KMS-11 (cell line): ENCODE results near the gene NUDT16L1.

Experiments used
- H2AFZ ChIP-seq: fragments of 200-600 bp; sonication (generic); 2 replicates; pipeline ENCODE4 v1.6.1; 2016; ENCODE audit warnings: antibody characterized with exemption, mixed run types, low read depth
- H3K27ac ChIP-seq: fragments of 200-600 bp; sonication (generic); 2 replicates; pipeline ENCODE4 v1.6.1; 2016; ENCODE audit warnings: mild to moderate bottlenecking, mixed run types
- H3K27me3 ChIP-seq: fragments of 200-600 bp; sonication (generic); 2 replicates; pipeline ENCODE4 v1.6.1; 2017; ENCODE audit warnings: mild to moderate bottlenecking, low read depth, mixed run types, moderate library complexity; ENCODE audit not compliant: insufficient read depth
- H3K36me3 ChIP-seq: fragments of 200-600 bp; sonication (generic); 2 replicates; pipeline ENCODE4 v1.6.1; 2017; ENCODE audit warnings: mild to moderate bottlenecking, mixed run types; ENCODE audit not compliant: insufficient read depth
- H3K4me1 ChIP-seq: fragments of 200-600 bp; sonication (generic); 2 replicates; pipeline ENCODE4 v1.6.1; 2016; ENCODE audit warnings: mild to moderate bottlenecking, low read depth, mixed run types; ENCODE audit not compliant: poor library complexity, severe bottlenecking
- H3K4me2 ChIP-seq: fragments of 200-600 bp; sonication (generic); 2 replicates; pipeline ENCODE4 v1.7.0; 2016; ENCODE audit warnings: mild to moderate bottlenecking, mixed run types
- H3K4me3 ChIP-seq: fragments of 200-600 bp; sonication (generic); IDR thresholded peaks from 2 replicates; pipeline ENCODE4 v1.6.1; 2017; ENCODE audit warnings: low read depth, low read length, mixed read lengths; ENCODE audit not compliant: insufficient read depth
- H3K79me2 ChIP-seq: fragments of 200-600 bp; sonication (generic); 2 replicates; pipeline ENCODE4 v1.6.1; 2016; ENCODE audit warnings: low read depth, mixed run types; ENCODE audit not compliant: insufficient read depth
- H3K9ac ChIP-seq: fragments of 200-600 bp; sonication (generic); 2 replicates; pipeline ENCODE4 v1.6.1; 2016; ENCODE audit warnings: mild to moderate bottlenecking, mixed run types
- H4K20me1 ChIP-seq: fragments of 200-600 bp; sonication (generic); 2 replicates; pipeline ENCODE4 v1.6.1; 2016; ENCODE audit warnings: mild to moderate bottlenecking, mixed run types; ENCODE audit not compliant: insufficient read depth
- CTCF ChIP-seq: fragments of 200-600 bp; sonication (generic); conservative IDR thresholded peaks from 2 replicates; pipeline ENCODE4 v1.6.1; 2017; ENCODE audit warnings: low read depth, mild to moderate bottlenecking, antibody characterized with exemption, low read length, moderate library complexity, mixed read lengths

The NUDT16L1 gene

DNA sequence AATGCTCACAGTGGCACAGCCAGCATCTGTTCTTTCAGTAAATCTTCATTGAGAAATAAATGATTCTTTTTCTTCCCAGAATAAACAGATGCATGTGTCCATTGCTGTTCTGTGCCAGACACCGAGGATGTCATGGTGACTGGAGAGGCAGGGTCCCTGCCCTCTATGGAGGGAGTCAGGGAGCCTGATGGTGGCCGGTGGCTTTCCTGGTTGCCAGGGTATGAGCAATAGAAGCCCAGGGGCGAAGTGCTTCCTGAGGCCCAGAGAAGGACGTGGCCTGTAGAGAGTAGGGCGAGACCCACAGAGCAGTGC, 29.9 kb upstream of the NUDT16L1 start:
- H3K4me3 ChIP-seq = no peak overlapping the region
- H3K79me2 ChIP-seq = no peaks in the 10 kb centered on the region
- H3K36me3 ChIP-seq = peaks cover 6% of the 10 kb centered on the region; the same call in 1 of the 2 replicates
- H3K4me1 ChIP-seq = no peaks in the 10 kb centered on the region
- no peak overlapping the region for H3K4me2 ChIP-seq
- no peaks in the 10 kb centered on the region for H3K27me3 ChIP-seq
- no peak overlapping the region for H3K9ac ChIP-seq
- no peak overlapping the region for H2AFZ ChIP-seq
- H4K20me1 ChIP-seq = no peaks in the 10 kb centered on the region
- no peak overlapping the region for H3K27ac ChIP-seq
- TF ChIP-seq CTCF = no peak

GRCh38 chr16:4663777-4664465, 29.4 kb upstream of the NUDT16L1 start:
- no peak overlapping the region for H2AFZ ChIP-seq
- no peaks in the 10 kb centered on the region for H3K4me1 ChIP-seq
- H3K9ac ChIP-seq = no peak overlapping the region
- no peaks in the 10 kb centered on the region for H4K20me1 ChIP-seq
- no peak overlapping the region for H3K4me2 ChIP-seq
- H3K36me3 ChIP-seq = peaks cover 11% of the 10 kb centered on the region; the same call in 1 of the 2 replicates
- no peak overlapping the region for H3K27ac ChIP-seq
- no peak for TF ChIP-seq CTCF
- H3K79me2 ChIP-seq = no peaks in the 10 kb centered on the region
- no peak overlapping the region for H3K4me3 ChIP-seq
- H3K27me3 ChIP-seq = no peaks in the 10 kb centered on the region

DNA sequence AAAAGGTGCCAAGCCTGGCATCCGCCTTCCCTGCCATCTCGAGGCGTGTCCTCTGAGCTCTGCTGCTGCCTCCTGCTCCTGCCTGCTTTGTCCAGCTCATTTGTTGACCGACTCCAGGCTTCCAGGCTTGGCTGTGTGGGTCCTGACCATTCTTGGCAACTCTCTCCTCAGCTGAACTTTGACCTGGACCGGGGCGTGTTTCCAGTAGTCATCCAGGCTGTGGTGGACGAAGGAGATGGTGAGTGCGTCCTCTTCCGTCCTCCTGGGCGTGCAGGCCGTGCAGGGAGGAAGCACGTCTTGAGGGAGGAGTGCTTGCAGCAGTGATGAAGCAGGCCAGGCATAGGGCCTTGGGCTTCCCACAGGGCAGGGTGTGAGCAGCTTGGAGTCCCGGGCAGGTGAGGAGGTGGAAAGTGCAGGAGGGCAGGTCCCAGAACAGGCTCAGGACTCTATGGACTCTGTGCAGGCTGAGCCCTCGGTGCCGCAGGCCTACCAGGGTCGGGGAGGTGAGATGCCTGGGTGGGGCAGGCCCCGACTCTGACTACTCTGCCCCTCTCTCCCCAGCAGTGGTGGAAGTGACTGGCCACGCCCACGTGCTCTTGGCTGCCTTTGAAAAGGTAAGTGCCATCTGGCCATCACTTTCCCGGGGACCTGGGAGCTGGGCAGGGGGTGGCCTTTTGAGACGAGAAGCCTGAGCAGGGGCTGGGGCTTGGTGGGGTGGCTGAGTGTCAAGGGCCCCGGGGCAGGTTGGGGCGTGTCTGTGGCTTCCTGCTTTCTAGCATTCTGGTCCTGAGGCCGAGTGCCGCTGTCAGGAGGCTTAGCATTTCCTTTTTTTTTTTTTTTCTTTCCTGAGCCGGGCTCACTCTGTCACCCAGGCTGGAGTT, 28.6 kb upstream of the NUDT16L1 start:
- no peak overlapping the region for H2AFZ ChIP-seq
- no peak overlapping the region for H3K4me2 ChIP-seq
- no peaks in the 10 kb centered on the region for H3K79me2 ChIP-seq
- H3K4me3 ChIP-seq = no peak overlapping the region
- H3K4me1 ChIP-seq = no peaks in the 10 kb centered on the region
- H3K9ac ChIP-seq = no peak overlapping the region
- TF ChIP-seq CTCF = no peak
- H3K36me3 ChIP-seq = peaks cover 12% of the 10 kb centered on the region; the same call in 1 of the 2 replicates
- no peaks in the 10 kb centered on the region for H3K27me3 ChIP-seq
- no peaks in the 10 kb centered on the region for H4K20me1 ChIP-seq
- H3K27ac ChIP-seq = no peak overlapping the region

DNA sequence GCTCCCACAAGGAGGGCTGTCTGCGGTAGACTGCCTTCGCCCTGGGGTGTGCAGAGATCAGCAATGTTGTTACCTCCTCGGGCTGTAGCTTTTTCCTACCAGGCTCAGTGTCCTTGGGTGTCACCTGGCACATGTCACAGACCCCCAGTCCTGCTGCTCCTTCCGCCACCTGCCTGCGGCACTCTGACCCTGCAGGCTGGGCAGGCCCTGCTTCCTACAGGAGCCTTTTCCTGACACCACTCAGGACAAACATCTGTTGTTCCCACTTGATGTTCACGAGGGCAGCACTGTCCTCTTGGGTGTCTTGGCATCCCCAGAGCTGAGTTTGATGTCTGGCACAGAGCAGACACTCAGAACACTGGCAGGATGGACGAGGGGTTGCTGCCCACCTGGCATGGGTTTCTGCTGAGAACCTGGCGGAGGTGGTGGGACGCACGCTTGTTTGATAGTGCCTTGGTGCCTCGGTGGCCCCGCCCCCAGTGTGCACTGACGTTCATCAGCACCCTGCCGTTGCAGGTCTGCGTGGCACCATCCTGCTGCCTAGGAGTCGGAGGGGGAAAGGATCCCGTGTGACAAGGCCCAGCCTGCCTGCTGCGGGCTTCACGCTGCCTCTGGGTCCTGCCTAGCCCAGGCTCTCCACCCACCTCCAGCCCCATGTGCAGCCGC, 26.7 kb upstream of the NUDT16L1 start:
- no peaks in the 10 kb centered on the region for H3K27me3 ChIP-seq
- no peak overlapping the region for H3K4me3 ChIP-seq
- no peaks in the 10 kb centered on the region for H3K79me2 ChIP-seq
- peaks cover 12% of the 10 kb centered on the region; the same call in 1 of the 2 replicates for H3K36me3 ChIP-seq
- no peak overlapping the region for H3K27ac ChIP-seq
- H3K4me2 ChIP-seq = no peak overlapping the region
- TF ChIP-seq CTCF = no peak
- no peak overlapping the region for H2AFZ ChIP-seq
- H4K20me1 ChIP-seq = no peaks in the 10 kb centered on the region
- H3K9ac ChIP-seq = no peak overlapping the region
- H3K4me1 ChIP-seq = no peaks in the 10 kb centered on the region
